Endothelial cell of umbilical vein (primary cell): ENCODE results near the gene PPP1R26.

Experiments
- EZH2 ChIP-seq: IDR thresholded peaks from 2 replicates; pipeline ENCODE4 v1.6.1; 2012; ENCODE audit warnings: borderline replicate concordance, low read depth, mild to moderate bottlenecking, moderate library complexity, low read length, inconsistent platforms; ENCODE audit not compliant: severe bottlenecking
- JUN ChIP-seq: IDR thresholded peaks from 2 replicates; pipeline ENCODE4 v1.6.1; 2011; ENCODE audit warnings: borderline replicate concordance, low read depth; ENCODE audit not compliant: insufficient read length, insufficient read depth
- POLR2A ChIP-seq: IDR thresholded peaks from 2 replicates; pipeline ENCODE4 v1.6.1; 2012; ENCODE audit warnings: low read depth, mild to moderate bottlenecking, control low read depth, low read length
- POLR2AphosphoS5 ChIP-seq: IDR thresholded peaks from 2 replicates; pipeline ENCODE4 v1.6.1; 2012; ENCODE audit warnings: low read depth, mild to moderate bottlenecking, control low read depth, low read length, moderate library complexity; ENCODE audit not compliant: insufficient read depth
- TF ChIP-seq, protein P1 (sequence below), 2 donors: IDR thresholded peaks; 1 replicate in 1 of 2; 2 replicates in 1 of 2; pipeline ENCODE4 v1.5.1; 2011; ENCODE audit warnings: low read length in 2 of 2, mild to moderate bottlenecking in 2 of 2, moderate library complexity in 2 of 2, control low read depth in 1 of 2, inconsistent platforms in 1 of 2, low read depth in 1 of 2; ENCODE audit not compliant: insufficient read depth in 1 of 2; ENCODE audit errors: extremely low read depth in 1 of 2
- TF ChIP-seq, protein P2 (sequence below): IDR thresholded peaks from 2 replicates; pipeline ENCODE4 v1.6.1; 2011; ENCODE audit not compliant: insufficient read depth, insufficient read length

DNA sequence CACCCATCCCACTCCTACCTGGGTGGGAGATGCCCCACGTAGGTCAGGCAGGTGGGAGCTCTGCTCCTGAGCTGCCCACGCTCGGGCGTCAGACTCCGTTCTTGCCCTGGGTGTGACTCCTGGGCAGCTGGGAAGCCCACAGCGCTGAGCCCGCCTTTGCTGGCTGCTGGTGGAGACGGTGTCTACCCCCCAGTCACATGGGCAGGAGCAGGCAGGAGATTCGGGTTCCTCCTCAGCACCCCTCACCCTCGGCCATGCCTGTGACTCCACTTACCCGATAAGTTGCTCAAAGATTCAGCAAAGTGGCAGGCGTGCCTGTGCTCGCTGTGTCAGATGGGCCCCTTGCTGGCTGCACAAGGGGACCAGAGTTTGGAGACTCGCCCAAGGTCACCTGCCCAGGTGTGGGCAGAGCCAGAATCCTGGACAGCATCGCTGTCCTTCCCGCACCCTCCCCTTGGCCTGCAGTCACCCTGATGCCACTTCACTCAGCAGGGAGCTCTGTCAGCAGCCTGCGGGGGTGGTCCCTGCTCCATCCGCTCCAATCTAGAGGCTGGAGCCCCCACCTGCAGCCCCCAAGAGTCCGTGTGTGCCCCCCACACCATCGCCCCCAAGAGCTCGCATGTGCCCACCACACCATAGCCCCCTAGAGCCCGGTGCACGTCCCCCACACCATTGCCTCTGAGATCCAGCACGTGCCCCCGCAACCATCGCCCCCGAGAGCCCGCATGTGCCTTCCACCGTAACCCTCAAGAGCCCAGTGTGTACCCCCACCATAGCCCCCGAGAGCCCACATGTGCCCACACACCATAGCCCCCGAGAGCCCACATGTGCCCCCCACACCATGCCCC, 45.9 kb downstream of the PPP1R26 start:
- no peak for TF ChIP-seq POLR2A
- TF ChIP-seq, protein P1, sequence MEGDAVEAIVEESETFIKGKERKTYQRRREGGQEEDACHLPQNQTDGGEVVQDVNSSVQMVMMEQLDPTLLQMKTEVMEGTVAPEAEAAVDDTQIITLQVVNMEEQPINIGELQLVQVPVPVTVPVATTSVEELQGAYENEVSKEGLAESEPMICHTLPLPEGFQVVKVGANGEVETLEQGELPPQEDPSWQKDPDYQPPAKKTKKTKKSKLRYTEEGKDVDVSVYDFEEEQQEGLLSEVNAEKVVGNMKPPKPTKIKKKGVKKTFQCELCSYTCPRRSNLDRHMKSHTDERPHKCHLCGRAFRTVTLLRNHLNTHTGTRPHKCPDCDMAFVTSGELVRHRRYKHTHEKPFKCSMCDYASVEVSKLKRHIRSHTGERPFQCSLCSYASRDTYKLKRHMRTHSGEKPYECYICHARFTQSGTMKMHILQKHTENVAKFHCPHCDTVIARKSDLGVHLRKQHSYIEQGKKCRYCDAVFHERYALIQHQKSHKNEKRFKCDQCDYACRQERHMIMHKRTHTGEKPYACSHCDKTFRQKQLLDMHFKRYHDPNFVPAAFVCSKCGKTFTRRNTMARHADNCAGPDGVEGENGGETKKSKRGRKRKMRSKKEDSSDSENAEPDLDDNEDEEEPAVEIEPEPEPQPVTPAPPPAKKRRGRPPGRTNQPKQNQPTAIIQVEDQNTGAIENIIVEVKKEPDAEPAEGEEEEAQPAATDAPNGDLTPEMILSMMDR (IDR thresholded peaks at IDR 0.05; ENCODE audit: extremely low read depth in 1 of 2, insufficient read depth in 1 of 2, low read depth in 1 of 2, low read length in 2 of 2), result no peak
- TF ChIP-seq, protein P2, sequence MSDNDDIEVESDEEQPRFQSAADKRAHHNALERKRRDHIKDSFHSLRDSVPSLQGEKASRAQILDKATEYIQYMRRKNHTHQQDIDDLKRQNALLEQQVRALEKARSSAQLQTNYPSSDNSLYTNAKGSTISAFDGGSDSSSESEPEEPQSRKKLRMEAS, result no peak
- TF ChIP-seq JUN, result no peak
- TF ChIP-seq EZH2, result no peak
- no peak for TF ChIP-seq POLR2AphosphoS5
